GM10248 (cell line): ENCODE results near the gene ADORA3.

Experiments
- CTCF ChIA-PET: fragments of 300-600 bp; sonication (Branson Sonifier 250); formaldehyde crosslinking; extraction: SDS; loops from one replicate; lab custom pipeline; 2021; ENCODE audit warnings: antibody characterized with exemption; lab: Yijun Ruan, JAX
- POLR2A ChIA-PET: fragments of 350-650 bp; sonication (Branson Sonifier 250); formaldehyde crosslinking; extraction: SDS; loops from one replicate; lab custom pipeline; 2020; ENCODE audit warnings: antibody characterized with exemption; lab: Yijun Ruan, JAX
- DNase-seq: peaks from one replicate; pipeline ENCODE4 v3.0.0; 2012; ENCODE audit errors: extremely low spot score
- TF ChIP-seq, protein P1 (sequence below): IDR thresholded peaks from 2 replicates; pipeline ENCODE4 v1.5.1; 2012; ENCODE audit warnings: mild to moderate bottlenecking, low read depth; ENCODE audit errors: extremely low read depth, missing control alignments, control extremely low read depth

ADORA3 gene

DNA sequence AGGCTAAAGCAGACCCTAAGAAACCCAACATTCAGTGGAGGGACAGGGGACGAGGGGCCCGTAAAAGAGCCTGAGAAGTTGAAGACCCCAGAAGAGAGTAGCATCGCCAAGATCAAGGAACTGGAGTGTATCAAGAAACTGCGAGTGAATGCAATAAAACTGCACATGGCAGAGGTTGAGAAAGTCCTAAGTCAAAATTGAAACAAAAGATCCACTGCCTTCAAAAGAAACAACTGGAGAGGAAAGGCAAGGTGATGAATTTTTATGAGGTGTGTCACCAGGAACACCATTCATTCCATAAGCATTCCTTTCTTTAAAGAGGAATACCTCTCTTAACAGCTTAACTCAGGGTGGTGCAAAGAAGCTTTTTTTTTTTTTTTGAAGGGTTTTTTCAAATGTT, 38.3 kb upstream of the ADORA3 start:
- no peak for DNase-seq
- TF ChIP-seq, protein P1, sequence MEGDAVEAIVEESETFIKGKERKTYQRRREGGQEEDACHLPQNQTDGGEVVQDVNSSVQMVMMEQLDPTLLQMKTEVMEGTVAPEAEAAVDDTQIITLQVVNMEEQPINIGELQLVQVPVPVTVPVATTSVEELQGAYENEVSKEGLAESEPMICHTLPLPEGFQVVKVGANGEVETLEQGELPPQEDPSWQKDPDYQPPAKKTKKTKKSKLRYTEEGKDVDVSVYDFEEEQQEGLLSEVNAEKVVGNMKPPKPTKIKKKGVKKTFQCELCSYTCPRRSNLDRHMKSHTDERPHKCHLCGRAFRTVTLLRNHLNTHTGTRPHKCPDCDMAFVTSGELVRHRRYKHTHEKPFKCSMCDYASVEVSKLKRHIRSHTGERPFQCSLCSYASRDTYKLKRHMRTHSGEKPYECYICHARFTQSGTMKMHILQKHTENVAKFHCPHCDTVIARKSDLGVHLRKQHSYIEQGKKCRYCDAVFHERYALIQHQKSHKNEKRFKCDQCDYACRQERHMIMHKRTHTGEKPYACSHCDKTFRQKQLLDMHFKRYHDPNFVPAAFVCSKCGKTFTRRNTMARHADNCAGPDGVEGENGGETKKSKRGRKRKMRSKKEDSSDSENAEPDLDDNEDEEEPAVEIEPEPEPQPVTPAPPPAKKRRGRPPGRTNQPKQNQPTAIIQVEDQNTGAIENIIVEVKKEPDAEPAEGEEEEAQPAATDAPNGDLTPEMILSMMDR, result no peak
- POLR2A ChIA-PET, result no interaction called here
- CTCF ChIA-PET, result interaction anchor here (0.8 kb wide), 1 partner anchor 12 kb away, joined by 3 read pairs; no protein-coding TSS in a partner anchor

DNA sequence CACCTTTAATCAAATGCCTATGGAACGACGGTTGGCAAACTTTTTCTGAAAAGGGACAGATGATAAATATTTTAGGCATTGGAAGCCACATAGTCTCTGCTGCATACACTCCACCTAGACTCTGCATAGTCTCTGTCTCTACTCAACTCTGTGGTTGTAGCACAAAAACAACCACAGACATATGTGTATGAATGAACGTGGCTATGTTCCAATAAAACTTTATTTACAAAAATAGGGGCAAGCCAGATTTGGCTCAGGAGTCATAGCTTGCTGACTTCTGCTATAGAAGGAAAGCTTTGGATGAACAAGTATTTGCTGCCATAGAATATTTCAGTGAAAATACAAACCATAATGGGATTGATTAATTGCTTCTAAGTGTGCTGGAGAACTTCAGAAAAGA, 37.5 kb upstream of the ADORA3 start:
- TF ChIP-seq, protein P1, result no peak
- CTCF ChIA-PET, result no interaction called here

DNA sequence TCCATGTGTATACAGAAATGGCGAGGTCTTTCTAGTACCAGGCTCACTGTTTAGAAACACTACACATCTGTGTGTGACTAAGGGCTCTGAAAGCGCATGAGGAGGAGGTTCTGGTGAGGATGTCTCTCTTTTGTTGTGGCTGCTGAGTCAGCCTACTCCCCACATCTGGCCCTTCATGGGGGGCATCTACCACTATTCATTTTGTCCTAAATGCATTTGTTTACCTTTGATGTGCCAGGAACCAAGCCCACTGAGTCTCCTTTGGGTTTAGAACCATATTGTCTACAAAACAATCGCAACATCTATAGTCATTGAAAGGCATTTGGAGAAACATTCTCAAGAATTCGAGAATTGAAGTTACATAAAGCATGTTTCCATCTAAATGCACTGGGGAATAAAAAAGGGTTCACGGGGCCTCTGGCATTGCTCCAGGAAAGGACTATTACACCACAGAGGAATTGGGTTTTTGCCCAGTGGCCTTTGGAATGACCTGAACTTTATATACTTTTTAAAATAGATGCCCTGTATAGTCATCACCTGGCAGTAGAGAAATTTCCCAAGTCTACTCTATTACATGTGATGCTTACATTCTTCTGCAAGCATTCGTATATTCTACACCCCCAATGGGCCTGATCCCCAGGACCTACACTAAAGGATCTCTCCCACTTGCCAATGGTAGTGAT, 35.1 kb upstream of the ADORA3 start:
- DNase-seq, result no peak

More for the DNA sequence above, 37.5 kb upstream of the ADORA3 start:
- no peak for DNase-seq
- POLR2A ChIA-PET, result no interaction called here

DNA sequence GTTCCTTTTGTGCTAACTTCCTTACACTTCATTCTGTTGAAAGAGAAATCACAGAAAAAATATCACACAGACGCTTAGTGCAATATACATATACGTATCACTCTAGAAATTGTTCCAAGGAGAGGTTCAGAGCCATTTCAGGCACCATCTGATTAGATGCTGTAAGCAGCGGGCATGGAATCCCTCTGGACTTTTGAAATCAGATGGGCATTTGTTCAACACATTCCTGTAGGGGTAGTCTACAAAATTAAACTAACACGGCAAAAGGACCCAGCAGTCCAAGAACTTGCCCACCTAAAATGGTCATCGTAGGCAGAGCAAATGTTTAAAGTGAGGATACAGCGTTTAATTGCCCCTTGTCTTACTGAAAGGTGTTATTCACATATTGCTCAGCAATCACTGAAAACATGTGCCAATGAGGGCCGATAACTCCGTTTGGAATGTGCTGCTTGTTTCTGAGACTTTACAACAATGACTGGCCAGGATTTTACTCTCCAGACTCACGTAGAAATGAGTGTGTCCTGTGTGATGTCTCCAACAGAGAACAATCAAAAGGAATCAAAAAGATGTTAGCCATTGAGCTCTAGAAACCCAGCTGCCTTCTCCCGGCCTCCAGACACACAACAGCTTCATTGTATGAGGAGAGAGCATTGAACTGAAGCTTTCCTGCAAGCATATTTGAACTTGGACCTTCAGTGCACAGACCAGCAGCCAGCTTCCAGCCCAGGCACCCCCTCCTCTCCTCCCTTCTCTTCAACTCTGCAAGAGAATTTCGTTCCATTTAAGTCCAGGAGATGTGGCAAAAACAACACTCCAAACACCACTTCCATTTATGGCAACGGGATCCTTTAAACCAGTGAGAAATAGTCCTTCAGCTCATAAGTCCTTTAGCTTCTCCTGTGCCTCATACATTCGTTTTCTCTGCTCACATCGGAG, 32.1 kb upstream of the ADORA3 start:
- ChIA-PET POLR2A (no interaction called here), CTCF (interaction anchor here (1.0 to 2.2 kb wide), 3 partner anchors 18 to 45 kb away, joined by 3 to 12 read pairs (median 4); no protein-coding TSS in a partner anchor)
- TF ChIP-seq, protein P1, result no peak
- no peak for DNase-seq

More for the DNA sequence above, 35.1 kb upstream of the ADORA3 start:
- TF ChIP-seq, protein P1, result no peak
- POLR2A ChIA-PET, result no interaction called here
- CTCF ChIA-PET, result interaction anchor here (1.9 kb wide), 1 partner anchor 30 kb away, joined by 13 read pairs; no protein-coding TSS in a partner anchor

DNA sequence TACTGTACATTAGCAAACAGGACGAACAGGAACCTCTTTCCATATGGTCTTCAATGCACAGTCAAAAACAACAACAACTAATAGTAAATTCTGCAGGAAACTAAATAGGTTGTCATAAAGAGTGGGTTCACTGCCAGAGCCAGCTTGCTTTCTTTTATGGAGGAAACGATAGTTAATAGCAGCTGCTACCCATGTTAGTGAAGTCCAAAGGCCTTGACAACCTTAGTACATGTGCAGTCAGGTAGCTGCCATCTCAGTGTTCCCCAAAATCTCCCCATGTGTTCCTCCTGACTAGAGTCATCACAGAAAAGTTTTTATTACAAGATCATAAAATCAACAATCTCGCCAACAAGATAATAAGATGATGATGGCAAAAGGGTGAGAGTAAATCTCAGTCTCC, 16.6 kb upstream of the ADORA3 start:
- ChIA-PET POLR2A (no interaction called here), CTCF (interaction anchor here (0.9 to 5.9 kb wide), 2 partner anchors 12 to 227 kb away, joined by 3 to 64 read pairs; no protein-coding TSS in a partner anchor)
- DNase-seq, result no peak
- TF ChIP-seq, protein P1, result no peak
